ENCODE measurements around the gene HRH1.

HRH1 gene

GRCh38 chr3:11118181-11118682 lies 36.1 kb upstream of the HRH1 start:
- no peaks in the 10 kb centered on the region for H3K9me3 ChIP-seq (ENCODE audit: severe bottlenecking)
- H3K36me3 ChIP-seq (ENCODE audit: low read depth): no peaks in the 10 kb centered on the region
- no peak overlapping the region for H3K27ac ChIP-seq (ENCODE audit: poor library complexity, severe bottlenecking)
- H3K4me3 ChIP-seq (ENCODE audit: severe bottlenecking): no peak overlapping the region
- DNase-seq (ENCODE audit: low spot score) (no peak), ATAC-seq (ENCODE audit: low read depth) (no peak)
- no peak for TF ChIP-seq CTCF (IDR thresholded peaks at IDR 0.05; ENCODE audit: poor library complexity, severe bottlenecking)
- no peaks in the 10 kb centered on the region for H3K4me1 ChIP-seq (ENCODE audit: insufficient read depth, poor library complexity, severe bottlenecking)
- H3K27me3 ChIP-seq (ENCODE audit: insufficient read depth, poor library complexity, severe bottlenecking): no peaks in the 10 kb centered on the region

- no peak overlapping the region for H3K4me3 ChIP-seq (ENCODE audit: severe bottlenecking)
- no peak overlapping the region for H3K27ac ChIP-seq (ENCODE audit: poor library complexity, severe bottlenecking)
- no peaks in the 10 kb centered on the region for H3K4me1 ChIP-seq (ENCODE audit: insufficient read depth, poor library complexity, severe bottlenecking)
- no peaks in the 10 kb centered on the region for H3K9me3 ChIP-seq (ENCODE audit: severe bottlenecking)
- H3K27me3 ChIP-seq (ENCODE audit: insufficient read depth, poor library complexity, severe bottlenecking): no peaks in the 10 kb centered on the region
- DNase-seq (ENCODE audit: low spot score): no peak
- no peak for ATAC-seq (ENCODE audit: low read depth)
- no peak for TF ChIP-seq CTCF (IDR thresholded peaks at IDR 0.05; ENCODE audit: poor library complexity, severe bottlenecking)
- no peaks in the 10 kb centered on the region for H3K36me3 ChIP-seq (ENCODE audit: low read depth)
Measured at GRCh38 chr3:11120091-11120805, 34.0 kb upstream of the HRH1 start.

GRCh38 chr3:11126653-11127052 lies 27.6 kb upstream of the HRH1 start:
- no peak for DNase-seq (ENCODE audit: low spot score)
- H3K36me3 ChIP-seq (ENCODE audit: low read depth): no peaks in the 10 kb centered on the region
- no peaks in the 10 kb centered on the region for H3K9me3 ChIP-seq (ENCODE audit: severe bottlenecking)
- H3K27me3 ChIP-seq (ENCODE audit: insufficient read depth, poor library complexity, severe bottlenecking): no peaks in the 10 kb centered on the region
- no peak overlapping the region for H3K27ac ChIP-seq (ENCODE audit: poor library complexity, severe bottlenecking)
- no peak for TF ChIP-seq CTCF (IDR thresholded peaks at IDR 0.05; ENCODE audit: poor library complexity, severe bottlenecking)
- no peak overlapping the region for H3K4me3 ChIP-seq (ENCODE audit: severe bottlenecking)
- no peak for ATAC-seq (ENCODE audit: low read depth)
- H3K4me1 ChIP-seq (ENCODE audit: insufficient read depth, poor library complexity, severe bottlenecking): no peaks in the 10 kb centered on the region

GRCh38 chr3:11128682-11129632 lies 25.3 kb upstream of the HRH1 start:
- no peak for TF ChIP-seq CTCF (IDR thresholded peaks at IDR 0.05; ENCODE audit: poor library complexity, severe bottlenecking)
- Histone ChIP-seq H3K4me1 (ENCODE audit: insufficient read depth, poor library complexity, severe bottlenecking) (no peaks in the 10 kb centered on the region), H3K36me3 (ENCODE audit: low read depth) (no peaks in the 10 kb centered on the region), H3K27ac (ENCODE audit: poor library complexity, severe bottlenecking) (no peak overlapping the region), H3K4me3 (ENCODE audit: severe bottlenecking) (no peak overlapping the region), H3K27me3 (ENCODE audit: insufficient read depth, poor library complexity, severe bottlenecking) (no peaks in the 10 kb centered on the region), H3K9me3 (ENCODE audit: severe bottlenecking) (no peaks in the 10 kb centered on the region)
- DNase-seq (ENCODE audit: low spot score) (no peak), ATAC-seq (ENCODE audit: low read depth) (no peak)

Measured in RWPE2 (cell line).